Activated naive CD4-positive, alpha-beta T cell treated with anti-CD3 and anti-CD28 coated beads, Interleukin-2, amount 10 ng/mL, durations not matched to agents 7 days and 5 days (primary cell): Measurements from ENCODE around the gene ITPR3.

Source experiments
- CTCF ChIA-PET: fragments of 350-600 bp; sonication (Branson Sonifier 250); formaldehyde crosslinking; loops from one replicate; lab custom pipeline; 2021; ENCODE audit warnings: antibody characterized with exemption; lab: Charles Lee
- DNase-seq: peaks from one replicate; pipeline ENCODE4 v3.0.0-alpha.2; 2020
- H3K27ac Mint-ChIP-seq: one replicate; pipeline ENCODE4 v1.8.0; 2021; ENCODE audit warnings: mild to moderate bottlenecking, moderate library complexity, mixed read lengths
- H3K27me3 Mint-ChIP-seq: one replicate; pipeline ENCODE4 v1.8.0; 2021; ENCODE audit warnings: mild to moderate bottlenecking, mixed read lengths
- H3K36me3 Mint-ChIP-seq: one replicate; pipeline ENCODE4 v1.8.0; 2021; ENCODE audit warnings: mixed read lengths
- H3K4me1 Mint-ChIP-seq: one replicate; pipeline ENCODE4 v1.8.0; 2021; ENCODE audit warnings: mixed read lengths
- H3K4me3 Mint-ChIP-seq: one replicate; pipeline ENCODE4 v1.8.0; 2021; ENCODE audit warnings: mild to moderate bottlenecking, moderate library complexity, mixed read lengths
- H3K9me3 Mint-ChIP-seq: one replicate; pipeline ENCODE4 v1.8.0; 2021; ENCODE audit warnings: mixed read lengths

The ITPR3 gene

DNA sequence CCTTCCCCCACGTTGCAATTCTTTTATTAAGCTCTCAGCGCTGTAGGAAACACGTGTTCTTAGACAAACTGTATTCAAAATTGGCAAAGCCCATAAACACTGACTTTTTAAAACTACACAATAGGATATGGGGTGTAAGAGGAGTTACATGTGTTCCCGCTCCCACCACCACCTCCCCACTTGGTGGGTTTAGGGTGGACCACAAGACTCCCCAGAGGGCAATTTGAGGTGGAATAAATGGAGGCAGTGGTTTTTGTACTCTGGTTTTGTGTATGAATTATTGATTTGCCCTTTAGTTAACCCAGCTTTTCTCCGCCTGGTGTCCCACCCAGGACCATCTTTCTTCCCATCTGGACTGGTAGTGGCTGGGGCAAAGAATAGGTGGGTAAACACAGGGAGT, 86.6 kb downstream of the ITPR3 start:
- H3K4me1 Mint-ChIP-seq, result peaks cover 47% of the 10 kb centered on the region
- no peaks in the 10 kb centered on the region for H3K9me3 Mint-ChIP-seq
- peaks cover 5% of the 10 kb centered on the region for H3K27me3 Mint-ChIP-seq
- H3K36me3 Mint-ChIP-seq, result peaks cover 37% of the 10 kb centered on the region
- no peak overlapping the region for H3K4me3 Mint-ChIP-seq
- CTCF ChIA-PET, result interaction anchor here (1.3 to 1.8 kb wide), 2 partner anchors 7 to 121 kb away, joined by 3 to 10 read pairs; no protein-coding TSS in a partner anchor
- DNase-seq, result no peak
- no peak overlapping the region for H3K27ac Mint-ChIP-seq

DNA sequence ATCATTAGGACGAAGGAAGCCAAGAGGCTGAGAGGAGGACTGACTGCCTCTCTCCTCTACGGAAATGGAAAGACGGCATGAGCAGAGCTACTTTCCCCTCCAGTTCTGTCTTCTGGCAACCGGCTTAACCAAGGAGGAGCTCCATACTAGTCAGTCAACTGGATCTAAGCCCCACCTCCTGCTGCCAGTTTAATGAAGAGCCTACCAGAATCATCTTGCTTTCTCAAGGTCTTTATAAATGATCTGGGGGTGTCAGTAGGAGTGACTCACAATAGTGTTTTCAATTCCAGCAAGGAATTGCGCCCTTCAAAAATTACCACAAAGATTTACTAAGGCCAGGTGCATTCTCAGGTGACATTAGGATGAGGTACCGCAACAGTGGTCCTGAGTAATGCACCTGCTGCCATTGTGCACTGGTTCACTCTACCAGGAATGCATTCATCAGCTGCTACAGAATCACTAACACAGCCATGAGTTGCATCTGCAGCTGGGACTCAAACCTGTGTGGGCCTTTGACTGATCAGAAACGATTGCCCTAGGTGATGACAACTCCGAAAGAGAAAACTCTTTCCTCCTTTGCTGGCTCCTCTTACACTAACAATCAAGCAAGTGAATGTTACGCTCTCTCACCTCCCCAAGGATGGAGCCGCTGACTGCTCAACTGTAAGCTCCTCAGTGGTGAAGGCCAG, 87.5 kb downstream of the ITPR3 start:
- Mint-ChIP-seq H3K4me3 (no peak overlapping the region), H3K27ac (no peak overlapping the region), H3K9me3 (no peaks in the 10 kb centered on the region), H3K27me3 (peaks cover 5% of the 10 kb centered on the region), H3K4me1 (peaks cover 49% of the 10 kb centered on the region), H3K36me3 (peaks cover 33% of the 10 kb centered on the region)
- no peak for DNase-seq
- CTCF ChIA-PET, result interaction anchor here (1.3 to 1.8 kb wide), 3 partner anchors 8 to 122 kb away, joined by 3 to 10 read pairs (median 4); no protein-coding TSS in a partner anchor

DNA sequence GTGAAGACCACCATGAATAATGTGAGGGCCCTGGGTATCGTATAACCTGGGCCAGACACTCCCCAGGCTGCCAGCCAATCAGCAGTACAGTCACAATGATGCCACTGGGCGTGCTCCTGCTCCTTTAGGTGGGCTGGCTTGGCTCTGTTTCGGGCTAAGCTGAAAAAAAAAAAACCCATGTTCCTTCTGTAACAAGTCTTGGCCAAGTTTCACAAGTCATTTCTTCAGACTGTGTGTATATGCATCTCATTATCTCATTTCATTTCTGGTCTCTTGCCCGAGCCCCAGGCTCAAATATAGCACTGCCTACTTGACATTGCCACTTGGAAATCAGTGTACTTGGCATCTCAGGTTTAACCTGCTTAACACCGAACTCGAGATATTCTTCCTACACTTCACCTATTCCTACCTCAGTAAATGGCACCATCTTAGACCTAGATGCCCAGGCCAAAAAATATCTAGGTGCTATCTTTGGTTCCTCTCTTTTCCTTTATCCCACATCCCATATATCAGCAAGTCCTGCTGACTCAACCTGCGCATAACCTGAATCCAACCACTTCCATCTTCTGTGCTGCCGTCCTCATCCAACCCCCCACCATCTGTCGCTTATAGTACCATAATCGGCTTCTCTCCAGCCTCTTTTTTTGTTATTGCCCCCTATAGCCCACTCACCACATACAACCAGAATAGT, 88.6 kb downstream of the ITPR3 start:
- peak overlapping the region; percentile 95 for H3K4me3 Mint-ChIP-seq
- H3K27me3 Mint-ChIP-seq, result peaks cover 14% of the 10 kb centered on the region

DNA sequence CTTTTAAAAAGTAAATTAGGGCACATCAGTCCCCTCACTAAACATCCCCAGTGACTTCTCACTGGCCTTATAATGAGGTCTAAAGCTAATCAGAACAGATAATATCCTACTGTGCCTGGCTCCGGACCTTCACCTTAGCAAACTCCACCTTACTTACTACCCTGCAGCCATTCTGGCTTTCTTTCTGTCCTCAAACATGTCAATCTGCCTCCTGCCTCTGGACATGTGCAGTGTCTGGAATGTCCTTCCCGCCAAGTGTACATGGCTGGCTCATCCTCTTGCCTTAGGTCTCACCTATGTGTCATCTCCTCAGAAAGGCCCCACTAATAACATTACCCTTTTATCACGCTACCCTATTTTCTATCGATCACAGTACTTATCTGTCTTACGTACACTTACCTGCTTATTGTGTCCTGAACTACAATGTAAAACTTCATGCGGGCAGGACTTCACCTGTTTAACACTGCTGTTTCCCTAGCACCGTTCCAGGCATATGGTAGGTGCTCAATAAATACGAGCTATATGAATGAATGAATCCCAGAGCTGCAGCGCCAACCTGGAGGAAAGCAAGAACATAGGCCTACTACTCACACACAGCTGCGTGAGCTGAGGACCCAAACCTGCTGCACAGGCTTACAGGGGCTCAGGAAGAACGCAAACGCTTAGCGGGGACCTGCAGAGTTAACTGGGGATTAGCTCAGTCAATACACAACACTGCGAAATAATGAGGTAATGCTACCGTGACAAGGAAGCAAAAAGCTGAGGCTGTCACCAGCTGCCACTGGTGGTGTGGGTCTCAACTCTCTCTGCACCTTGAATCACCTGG, 89.4 kb downstream of the ITPR3 start:
- Mint-ChIP-seq H3K36me3 (peaks cover 29% of the 10 kb centered on the region), H3K9me3 (no peaks in the 10 kb centered on the region), H3K27ac (peak overlapping the region; percentile 95), H3K4me1 (peaks cover 49% of the 10 kb centered on the region), H3K27me3 (peaks cover 14% of the 10 kb centered on the region), H3K4me3 (peak overlapping the region; percentile 95)
- CTCF ChIA-PET, result interaction anchor here (0.8 to 2.3 kb wide), 17 partner anchors 10 to 317 kb away, joined by 3 to 28 read pairs (median 5); partner anchors contain the start of gene IP6K3
- DNase-seq, result peak; percentile 37

More for the DNA sequence above, 88.6 kb downstream of the ITPR3 start:
- Mint-ChIP-seq H3K36me3 (peaks cover 29% of the 10 kb centered on the region), H3K27ac (no peak overlapping the region), H3K4me1 (peaks cover 49% of the 10 kb centered on the region), H3K9me3 (no peaks in the 10 kb centered on the region)
- CTCF ChIA-PET, result interaction anchor here (1.4 to 2.3 kb wide), 3 partner anchors 9 to 120 kb away, joined by 4 to 27 read pairs (median 10); partner anchors contain the start of gene IP6K3
- no peak for DNase-seq

DNA sequence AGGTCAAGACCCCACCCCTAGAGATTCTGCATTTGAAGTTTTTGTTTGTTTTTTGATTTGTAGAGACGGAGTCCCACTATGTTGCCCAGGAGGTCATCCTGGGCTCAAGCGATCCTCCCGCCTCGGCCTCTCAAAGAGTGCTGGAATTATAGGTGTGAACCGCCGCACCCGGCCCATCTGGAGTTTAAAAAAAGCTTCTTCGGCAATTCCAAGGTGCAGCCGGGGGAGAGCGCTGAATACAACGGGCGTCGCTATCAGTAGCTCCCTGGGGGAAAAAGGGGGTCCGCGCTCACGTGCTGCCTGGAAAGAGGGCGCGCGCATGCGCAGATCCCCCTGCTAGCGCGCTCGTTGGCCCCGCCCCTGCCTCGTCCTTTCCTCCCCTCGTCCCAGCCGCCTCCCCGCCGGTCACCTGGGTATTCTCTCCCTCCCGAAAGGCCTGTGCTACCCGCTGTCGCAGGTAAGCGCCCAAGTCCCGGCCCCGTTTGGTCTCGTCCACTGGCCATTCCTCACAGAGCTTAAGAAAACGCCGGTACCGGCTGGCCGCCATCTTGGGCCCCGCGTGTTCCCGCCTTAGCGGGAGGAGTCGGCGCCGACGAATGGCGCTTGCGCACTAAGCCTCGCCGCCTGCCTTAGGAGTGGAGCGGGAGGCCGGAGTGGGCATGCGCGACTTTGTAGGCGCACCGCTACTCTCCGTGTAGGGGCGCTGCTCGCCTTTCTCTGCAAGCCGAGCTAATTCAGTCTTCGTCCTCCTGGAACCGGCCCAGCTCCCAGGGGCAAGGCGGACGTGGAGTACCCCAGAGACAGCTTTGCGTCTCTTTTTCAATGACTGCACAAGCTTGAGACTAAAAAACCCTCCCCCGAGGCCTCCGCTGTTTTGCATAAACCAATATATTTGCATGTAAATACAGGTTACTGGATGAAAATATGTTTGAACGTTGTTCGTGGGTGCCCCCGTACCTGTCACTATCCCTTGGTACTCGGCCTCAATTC, 90.3 kb downstream of the ITPR3 start, which contains the start of gene UQCC2:
Gene UQCC2, minus strand, starts transcription at position 561 of the 990 bp plus-strand sequence. Its CDS starts 14 bp downstream, at position 547.
- CTCF ChIA-PET, result interaction anchor here (0.8 to 2.3 kb wide), 24 partner anchors 11 to 316 kb away, joined by 3 to 28 read pairs (median 4); partner anchors contain the start of gene IP6K3
- peak; percentile 98 for DNase-seq
- no peaks in the 10 kb centered on the region for H3K9me3 Mint-ChIP-seq
- H3K36me3 Mint-ChIP-seq, result peaks cover 29% of the 10 kb centered on the region
- peaks cover 14% of the 10 kb centered on the region for H3K27me3 Mint-ChIP-seq
- H3K4me3 Mint-ChIP-seq, result peak within 1 kb of the TSS; percentile 95
- H3K27ac Mint-ChIP-seq, result peak within 1 kb of the TSS; percentile 95
- peaks cover 49% of the 10 kb centered on the region for H3K4me1 Mint-ChIP-seq

DNA sequence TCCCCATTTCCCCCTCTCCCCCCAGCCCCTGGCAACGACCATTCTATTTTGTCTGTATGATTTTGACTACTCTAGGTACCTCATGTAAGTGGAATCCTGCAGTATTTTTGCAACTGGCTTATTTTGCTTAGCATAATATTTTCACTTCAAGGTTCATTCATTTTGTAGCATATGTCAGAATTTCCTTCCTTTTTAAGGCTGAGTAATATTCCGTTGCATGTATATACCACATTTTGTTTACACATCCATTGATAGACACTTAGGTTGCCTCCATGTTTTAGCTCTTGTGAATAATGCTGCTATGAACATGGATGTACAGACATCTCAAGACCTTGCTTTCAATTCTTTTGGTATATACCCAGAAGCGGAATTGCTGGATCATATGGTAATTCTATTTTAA, 91.8 kb downstream of the ITPR3 start:
- CTCF ChIA-PET, result interaction anchor here (1.1 to 1.8 kb wide), 3 partner anchors 11 to 47 kb away, joined by 3 to 5 read pairs (median 3); no protein-coding TSS in a partner anchor
- Mint-ChIP-seq H3K4me3 (no peak overlapping the region), H3K9me3 (no peaks in the 10 kb centered on the region)

DNA sequence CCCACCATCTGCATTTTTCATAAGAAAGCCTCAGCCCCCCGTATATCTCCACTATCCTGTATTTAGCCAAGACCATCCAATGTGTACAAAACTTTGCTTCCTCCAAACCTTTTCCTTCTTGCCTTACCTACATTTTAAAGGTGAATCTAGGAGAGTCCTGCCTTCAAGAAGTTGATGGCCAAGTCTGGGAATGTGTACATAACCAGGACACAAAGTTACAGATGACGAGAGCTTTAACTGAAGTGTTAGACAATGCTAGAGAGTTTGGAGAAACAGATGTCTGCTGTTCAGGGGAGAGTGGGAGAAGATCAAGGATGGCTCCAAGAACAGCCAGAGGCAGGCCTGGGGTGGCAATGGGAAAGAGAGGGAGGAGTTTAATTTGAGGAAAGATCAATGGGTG, 92.7 kb downstream of the ITPR3 start:
- no peaks in the 10 kb centered on the region for H3K9me3 Mint-ChIP-seq
- no peak overlapping the region for H3K27ac Mint-ChIP-seq
- peaks cover 27% of the 10 kb centered on the region for H3K27me3 Mint-ChIP-seq
- no peak for DNase-seq
- peaks cover 35% of the 10 kb centered on the region for H3K4me1 Mint-ChIP-seq
- no peak overlapping the region for H3K4me3 Mint-ChIP-seq
- CTCF ChIA-PET, result interaction anchor here (1.1 to 1.8 kb wide), 3 partner anchors 10 to 46 kb away, joined by 3 to 5 read pairs (median 3); no protein-coding TSS in a partner anchor
- peaks cover 17% of the 10 kb centered on the region for H3K36me3 Mint-ChIP-seq

More for the DNA sequence above, 91.8 kb downstream of the ITPR3 start:
- H3K27ac Mint-ChIP-seq, result no peak overlapping the region
- peaks cover 43% of the 10 kb centered on the region for H3K4me1 Mint-ChIP-seq
- DNase-seq, result no peak
- H3K27me3 Mint-ChIP-seq, result peaks cover 18% of the 10 kb centered on the region
- peaks cover 24% of the 10 kb centered on the region for H3K36me3 Mint-ChIP-seq

DNA sequence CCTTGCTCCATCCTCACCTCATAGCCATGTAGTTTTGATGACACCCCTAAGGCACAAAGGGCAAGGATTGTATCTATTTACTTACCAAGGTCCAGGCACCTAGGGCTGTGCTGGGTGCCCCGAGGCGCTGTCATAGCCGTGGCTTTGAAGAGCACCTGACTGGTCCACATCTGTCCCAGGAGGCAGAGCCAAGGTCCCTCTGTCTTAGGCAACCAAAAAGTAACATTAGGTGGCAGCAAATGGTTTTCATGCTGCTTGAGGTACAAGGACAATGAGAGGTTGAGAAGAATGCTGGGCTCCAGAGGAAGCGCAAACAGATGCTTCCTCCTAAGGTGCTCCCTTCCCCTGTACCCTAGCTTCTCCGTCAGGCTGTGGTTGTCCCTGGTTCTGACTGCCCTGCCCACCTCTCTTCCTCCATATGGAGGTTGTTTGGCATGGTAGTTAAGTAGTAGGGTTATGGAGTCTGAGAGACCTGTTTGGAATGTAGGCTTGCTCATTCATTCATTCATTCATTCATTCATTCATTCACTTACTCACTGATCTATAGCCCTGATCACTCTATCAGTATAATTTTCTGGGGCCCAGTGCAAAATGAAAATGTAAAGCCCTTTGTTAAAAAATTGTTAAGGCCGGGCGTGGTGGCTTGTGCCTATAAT, 93.4 kb downstream of the ITPR3 start:
- CTCF ChIA-PET, result interaction anchor here (1.2 to 1.8 kb wide), 2 partner anchors 13 to 14 kb away, joined by 4 to 5 read pairs; no protein-coding TSS in a partner anchor
- no peaks in the 10 kb centered on the region for H3K9me3 Mint-ChIP-seq
- DNase-seq, result no peak
- H3K27me3 Mint-ChIP-seq, result peaks cover 30% of the 10 kb centered on the region
- peaks cover 12% of the 10 kb centered on the region for H3K36me3 Mint-ChIP-seq
- H3K4me1 Mint-ChIP-seq, result peaks cover 27% of the 10 kb centered on the region
- H3K27ac Mint-ChIP-seq, result no peak overlapping the region
- H3K4me3 Mint-ChIP-seq, result no peak overlapping the region

DNA sequence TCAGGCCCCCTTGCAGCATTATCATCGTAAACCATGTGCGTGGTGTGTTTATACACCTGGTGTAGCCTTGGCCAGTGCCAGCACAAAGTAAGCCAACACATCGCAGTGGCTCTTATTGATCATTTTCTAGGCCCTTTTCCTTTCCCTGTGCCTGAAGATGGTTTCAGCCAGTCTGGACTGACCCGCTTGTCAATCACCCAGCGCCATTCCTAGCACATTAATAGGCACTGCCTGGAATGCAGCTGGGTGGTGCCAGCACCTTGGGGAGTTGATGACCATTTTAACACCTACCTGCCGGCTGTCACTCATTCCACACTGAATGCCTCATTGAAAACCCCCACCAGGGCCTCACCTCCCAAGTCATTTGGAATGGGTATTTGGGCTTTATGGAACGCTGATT, 95.3 kb downstream of the ITPR3 start:
- peaks cover 11% of the 10 kb centered on the region for H3K4me1 Mint-ChIP-seq
- CTCF ChIA-PET, result interaction anchor here (1.3 kb wide), 1 partner anchor 46 kb away, joined by 3 read pairs; no protein-coding TSS in a partner anchor
- H3K27ac Mint-ChIP-seq, result no peak overlapping the region
- peaks cover 2% of the 10 kb centered on the region for H3K36me3 Mint-ChIP-seq
- H3K27me3 Mint-ChIP-seq, result peaks cover 42% of the 10 kb centered on the region
- DNase-seq, result no peak
- H3K9me3 Mint-ChIP-seq, result no peaks in the 10 kb centered on the region
- no peak overlapping the region for H3K4me3 Mint-ChIP-seq

DNA sequence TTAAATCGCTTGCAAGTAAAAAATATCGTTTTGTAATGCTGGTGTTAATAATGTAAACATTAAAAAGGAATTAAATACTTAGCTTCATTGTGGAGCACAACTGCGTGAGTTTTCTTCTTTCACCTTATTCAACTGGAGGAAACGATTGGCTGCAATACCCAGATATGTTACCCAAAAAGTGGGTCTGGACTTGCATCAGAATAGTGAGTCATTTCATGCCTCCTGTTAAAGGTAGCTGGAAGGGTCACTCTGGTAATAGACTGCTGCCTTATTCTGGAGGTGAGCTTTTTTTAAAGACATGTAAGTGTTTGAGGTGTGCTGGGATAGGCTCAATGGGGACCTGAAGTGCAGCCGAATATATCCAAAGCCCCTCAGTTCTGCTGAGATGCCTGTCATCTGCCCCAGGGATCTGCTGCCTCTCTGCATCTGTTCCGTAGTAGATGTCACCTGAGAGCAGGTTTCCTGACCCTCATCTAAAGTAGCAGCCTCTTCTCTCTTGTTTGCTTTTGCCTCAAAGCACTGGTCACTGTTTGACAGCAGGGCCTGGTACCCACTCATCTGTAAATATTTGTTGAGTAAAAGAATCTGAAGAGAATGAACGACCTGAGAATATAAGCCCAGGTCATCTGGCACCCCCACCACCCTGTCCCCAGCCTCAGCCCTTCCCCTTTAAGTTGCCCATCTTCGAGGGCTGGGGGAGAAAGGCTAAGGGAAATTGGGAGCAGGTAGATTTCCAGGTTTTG, 95.9 kb downstream of the ITPR3 start:
- Mint-ChIP-seq H3K4me3 (no peak overlapping the region), H3K27me3 (peaks cover 42% of the 10 kb centered on the region), H3K9me3 (no peaks in the 10 kb centered on the region), H3K36me3 (no peaks in the 10 kb centered on the region), H3K4me1 (peaks cover 4% of the 10 kb centered on the region), H3K27ac (no peak overlapping the region)
- DNase-seq, result no peak
- CTCF ChIA-PET, result no interaction called here

DNA sequence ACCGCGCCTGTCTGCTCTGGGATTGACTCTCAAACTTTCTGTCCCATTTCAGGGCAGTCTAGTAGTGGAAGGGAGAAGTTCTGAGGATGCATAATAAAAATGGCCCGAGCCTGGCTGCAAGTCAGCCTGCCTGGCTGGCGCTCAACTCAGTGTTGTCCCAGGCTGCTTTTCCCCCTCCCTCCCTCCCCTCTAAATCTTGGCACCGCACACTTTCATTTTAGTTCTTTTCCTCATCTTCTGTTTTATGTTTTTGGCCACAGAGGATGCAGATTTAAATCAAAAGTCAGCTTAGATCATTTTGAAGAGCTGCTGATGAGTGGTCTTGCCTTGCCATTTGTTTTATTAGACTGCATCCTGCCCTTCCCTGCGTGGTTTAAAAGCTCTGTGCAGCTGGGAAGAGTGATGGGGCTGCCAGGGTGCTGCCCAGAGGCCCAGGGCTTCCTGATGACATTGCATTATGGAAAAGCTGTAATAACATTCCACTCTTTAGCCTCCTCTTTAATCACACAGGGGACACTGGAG, 96.9 kb downstream of the ITPR3 start:
- H3K4me1 Mint-ChIP-seq, result no peaks in the 10 kb centered on the region
- no peak for DNase-seq
- no peaks in the 10 kb centered on the region for H3K9me3 Mint-ChIP-seq
- no peak overlapping the region for H3K27ac Mint-ChIP-seq
- no peaks in the 10 kb centered on the region for H3K36me3 Mint-ChIP-seq
- H3K4me3 Mint-ChIP-seq, result no peak overlapping the region
- CTCF ChIA-PET, result no interaction called here
- peaks cover 51% of the 10 kb centered on the region for H3K27me3 Mint-ChIP-seq
